Measurements from ENCODE around the gene RASA3.
"Not testable (repeated sequence)": the region's sequence is repeated elsewhere in the genome, so short reads cannot be mapped to it uniquely, and the experiment has no call there.

The RASA3 gene

DNA sequence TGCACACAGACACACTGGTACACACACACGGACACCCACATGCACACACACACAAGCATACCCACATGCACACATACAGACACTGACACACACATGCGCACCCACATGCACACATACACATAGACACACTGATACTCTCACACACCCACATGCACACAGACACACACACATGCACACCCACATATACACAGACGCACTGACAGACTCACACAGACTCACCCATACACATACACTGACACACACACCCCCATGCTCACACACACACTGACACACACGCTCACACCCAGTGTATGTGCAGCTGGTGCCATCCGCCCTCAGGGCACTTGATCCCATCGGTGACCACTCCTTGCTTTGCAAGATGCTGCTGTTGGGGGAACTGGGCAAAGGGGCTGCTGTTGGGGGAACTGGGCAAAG, 9.7 kb upstream of the RASA3 start:
- no peak for DNase-seq (ENCODE audit: low spot score)

DNA sequence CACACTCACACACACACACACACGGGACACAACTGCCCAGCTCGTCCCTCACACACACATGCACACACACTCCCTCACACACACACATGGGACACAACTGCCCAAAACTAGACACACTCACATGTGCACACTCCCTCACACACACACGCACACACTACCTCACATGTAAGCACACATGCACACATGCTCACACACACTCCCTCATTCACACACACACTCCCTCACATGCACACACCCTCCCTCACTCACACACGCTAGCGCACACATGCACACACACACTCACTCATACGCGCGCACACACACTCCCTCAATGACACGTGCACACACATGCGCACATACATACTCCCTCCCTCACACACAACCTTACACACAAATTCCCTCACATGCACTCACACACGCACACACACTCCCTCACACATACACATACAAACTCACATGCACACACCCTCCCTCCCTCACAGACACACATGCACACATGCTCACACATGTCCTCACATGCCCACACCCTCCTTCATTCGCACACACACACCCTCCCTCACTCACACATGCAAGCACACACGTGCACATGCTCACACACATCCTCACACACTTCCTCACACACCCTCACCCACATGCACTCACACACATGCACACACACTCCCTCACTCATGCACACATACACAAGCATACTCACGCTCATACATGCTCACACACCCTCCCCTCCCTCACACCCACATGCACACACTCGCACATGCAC, 9.0 kb upstream of the RASA3 start:
- DNase-seq (ENCODE audit: low spot score): no peak

DNA sequence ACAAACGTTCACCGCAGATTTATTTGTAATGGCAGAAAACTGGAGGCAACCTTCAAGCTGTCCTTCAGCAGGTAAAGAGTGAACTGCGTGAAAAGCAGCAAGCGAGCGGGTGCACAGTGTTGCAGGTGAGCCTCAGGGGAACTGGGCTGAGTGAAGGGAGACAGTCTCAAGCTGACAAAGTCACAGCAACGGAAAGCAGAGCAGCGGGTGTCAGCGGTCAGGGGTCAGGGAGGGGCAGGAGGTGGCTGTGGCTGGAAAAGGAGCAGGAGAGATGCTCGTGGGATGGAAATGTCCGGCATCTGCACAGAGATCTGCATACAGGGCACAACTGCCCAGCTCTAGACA, 8.5 kb upstream of the RASA3 start:
- DNase-seq (ENCODE audit: low spot score): no peak

DNA sequence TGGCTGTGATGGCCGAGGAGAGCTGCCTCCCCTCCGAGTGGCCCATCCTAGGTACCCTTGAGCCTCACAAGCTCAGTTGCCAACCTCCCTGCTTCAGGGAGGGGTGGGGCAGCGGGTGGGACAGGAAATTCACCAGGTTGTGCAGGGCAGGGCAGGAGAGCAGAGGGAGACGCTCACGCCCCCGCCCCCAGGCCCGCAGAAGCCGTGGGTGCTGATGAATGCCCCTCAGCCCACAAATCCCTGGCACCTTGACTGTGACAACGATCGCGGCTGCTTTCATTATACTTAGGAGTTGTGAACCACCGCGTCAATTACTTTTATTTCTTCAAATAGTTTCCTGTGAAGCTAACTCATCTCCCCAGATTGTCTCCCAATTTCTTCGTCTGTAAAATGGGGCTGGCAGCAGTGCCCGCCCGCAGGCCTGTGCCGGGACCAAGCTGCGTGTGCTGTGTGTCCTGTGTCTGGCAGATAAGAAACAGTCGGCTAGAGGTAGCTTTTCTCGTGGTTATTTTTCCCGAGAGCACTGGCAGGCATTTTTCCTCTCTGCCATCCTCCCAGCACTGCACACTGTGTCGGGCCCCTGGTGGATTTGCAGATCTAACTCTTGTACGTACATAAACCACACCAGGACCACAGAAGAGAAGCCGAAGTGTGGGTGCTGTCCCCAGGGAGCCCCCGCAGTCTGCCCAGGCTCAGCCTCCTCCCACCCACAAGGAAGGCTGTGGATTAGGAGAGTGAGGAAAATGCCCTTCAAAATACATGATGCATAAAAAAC, 7.9 kb upstream of the RASA3 start:
- no peak for DNase-seq (ENCODE audit: low spot score)

DNA sequence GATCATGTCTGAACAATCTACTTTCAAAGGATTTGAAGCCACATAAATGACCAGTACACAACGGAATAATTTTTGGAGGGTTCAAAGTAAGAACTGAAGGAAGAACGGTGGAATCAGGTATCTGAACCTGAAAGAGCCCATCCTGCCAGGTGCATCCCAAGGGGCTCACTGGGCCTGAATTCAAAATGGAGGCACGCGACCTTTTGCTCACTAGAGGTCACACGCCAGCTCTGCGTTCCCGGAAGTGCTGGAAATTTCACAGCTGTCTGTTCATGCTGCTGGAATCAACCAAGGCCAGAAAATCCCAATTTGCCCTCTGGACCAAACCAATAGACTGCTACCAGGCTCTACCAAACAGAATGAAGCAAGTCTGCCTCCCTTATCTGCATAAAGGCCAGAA, 4.2 kb upstream of the RASA3 start:
- no peak for DNase-seq (ENCODE audit: low spot score)

DNA sequence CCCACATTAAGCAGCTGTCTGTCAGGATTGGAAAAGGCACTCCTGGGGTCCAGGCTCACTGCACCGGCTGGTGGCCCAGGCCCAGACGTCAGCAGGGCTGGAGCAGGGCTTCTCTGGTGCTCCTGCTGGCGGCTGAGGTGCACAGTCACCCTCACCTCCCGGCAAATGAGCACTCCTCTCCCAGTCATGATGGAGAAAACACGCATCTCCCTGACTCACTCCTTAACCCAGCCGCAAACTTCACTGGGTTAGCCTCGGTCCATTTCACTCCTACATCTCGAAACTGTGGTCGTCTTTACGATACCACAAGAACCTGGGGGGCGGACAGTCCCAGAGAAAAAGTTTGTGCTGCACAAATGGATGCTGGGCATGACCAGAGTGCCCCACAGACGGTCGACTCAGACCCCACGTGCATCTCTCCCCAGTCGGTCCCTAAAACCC, 3.3 kb upstream of the RASA3 start:
- no peak for DNase-seq (ENCODE audit: low spot score)

DNA sequence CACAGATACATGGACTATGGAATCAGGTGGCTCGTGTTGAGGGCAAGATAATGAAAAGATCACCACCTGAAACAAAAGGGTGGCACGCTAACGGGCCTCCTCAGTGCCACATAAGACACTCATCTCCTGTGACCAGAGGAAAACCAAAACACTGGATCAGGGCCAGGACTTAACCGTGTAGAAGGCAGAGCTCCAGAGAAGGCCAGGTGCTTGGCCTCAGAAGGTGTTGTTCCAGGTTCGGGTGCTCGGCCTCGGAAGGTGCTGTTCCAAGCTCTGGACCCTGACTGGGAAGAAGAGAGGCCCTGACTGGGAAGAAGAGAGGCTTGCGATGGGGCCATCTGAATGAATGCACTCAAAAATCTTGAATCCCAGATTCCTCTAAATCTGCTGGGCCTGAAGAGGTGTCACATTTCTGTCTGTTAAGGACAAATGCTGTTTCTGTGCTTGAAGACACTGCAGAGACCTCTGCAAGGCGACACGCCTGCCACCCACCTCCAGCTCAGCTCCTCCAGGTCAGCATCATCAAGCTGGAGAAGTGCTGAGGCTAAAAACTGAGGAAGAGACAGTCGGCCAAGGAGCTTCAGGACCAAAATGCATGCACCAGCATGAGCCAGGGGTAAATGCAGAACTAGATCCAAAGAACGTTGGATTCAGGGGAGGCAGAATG, 2.7 kb upstream of the RASA3 start:
- no peak for DNase-seq (ENCODE audit: low spot score)

DNA sequence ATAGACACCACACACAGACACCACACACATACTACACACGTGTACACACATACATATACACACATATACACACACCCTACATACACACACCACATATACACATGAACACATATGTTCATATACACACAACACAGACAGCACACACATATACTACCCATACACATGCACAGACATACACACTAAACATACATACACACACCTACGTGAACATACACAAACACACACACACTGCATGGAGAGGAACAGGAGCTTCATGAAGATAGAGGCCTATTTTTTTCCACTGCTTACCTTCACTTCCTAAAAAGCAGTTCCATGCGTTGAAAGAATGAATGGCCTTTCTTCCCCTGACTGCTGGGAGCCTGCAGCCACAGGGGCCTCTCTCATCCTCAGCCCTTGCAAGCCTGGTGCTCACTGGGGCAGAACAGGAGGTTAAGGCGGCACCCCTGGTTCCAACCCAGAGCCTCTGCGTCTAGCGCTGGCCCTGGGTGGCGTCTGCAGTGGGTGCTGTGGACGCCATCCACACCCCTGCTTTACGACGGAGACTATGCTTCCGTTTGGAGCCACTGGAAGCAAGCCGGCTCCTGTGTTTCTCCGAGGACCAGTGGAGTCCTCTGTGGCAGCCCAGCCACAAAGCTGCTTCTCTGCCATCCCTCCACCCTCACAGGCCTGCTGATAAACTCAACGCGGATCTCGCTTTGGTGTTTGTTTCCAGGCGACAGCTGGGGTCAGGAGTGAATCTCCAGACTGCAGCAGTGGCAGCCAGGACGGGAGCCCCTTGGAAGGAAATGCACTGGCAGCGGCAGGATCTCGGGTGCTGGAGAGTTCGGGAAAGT, 1.9 kb upstream of the RASA3 start:
- DNase-seq (ENCODE audit: low spot score): no peak

DNA sequence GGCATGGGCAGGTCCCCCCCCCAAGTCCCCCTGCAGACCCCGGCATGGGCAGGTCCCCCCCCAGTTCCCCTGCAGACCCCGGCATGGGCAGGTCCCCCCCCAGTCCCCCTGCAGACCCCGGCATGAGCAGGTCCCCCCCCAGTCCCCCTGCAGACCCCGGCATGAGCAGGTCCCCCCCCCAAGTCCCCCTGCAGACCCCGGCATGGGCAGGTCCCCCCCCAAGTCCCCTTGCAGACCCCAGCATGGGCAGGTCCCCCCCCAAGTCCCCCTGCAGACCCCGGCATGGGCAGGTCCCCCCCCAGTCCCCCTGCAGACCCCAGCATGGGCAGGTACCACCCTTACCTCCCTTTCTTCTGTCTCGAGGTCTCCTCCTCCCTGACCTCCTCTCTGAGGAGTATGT, 1.1 kb upstream of the RASA3 start:
- not testable (repeated sequence) for DNase-seq (ENCODE audit: low spot score)

DNA sequence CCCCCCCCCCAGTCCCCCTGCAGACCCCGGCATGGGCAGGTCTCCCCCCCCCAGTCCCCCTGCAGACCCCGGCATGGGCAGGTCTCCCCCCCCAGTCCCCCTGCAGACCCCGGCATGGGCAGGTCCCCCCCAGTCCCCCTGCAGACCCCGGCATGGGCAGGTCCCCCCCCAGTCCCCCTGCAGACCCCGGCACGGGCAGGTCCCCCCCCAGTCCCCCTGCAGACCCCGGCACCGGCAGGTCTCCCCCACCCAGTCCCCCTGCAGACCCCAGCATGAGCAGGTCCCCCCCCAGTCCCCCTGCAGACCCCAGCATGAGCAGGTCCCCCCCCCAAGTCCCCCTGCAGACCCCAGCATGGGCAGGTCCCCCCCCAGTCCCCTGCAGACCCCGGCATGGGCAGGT, 703 bp upstream of the RASA3 start:
- DNase-seq (ENCODE audit: low spot score): not testable (repeated sequence)

DNA sequence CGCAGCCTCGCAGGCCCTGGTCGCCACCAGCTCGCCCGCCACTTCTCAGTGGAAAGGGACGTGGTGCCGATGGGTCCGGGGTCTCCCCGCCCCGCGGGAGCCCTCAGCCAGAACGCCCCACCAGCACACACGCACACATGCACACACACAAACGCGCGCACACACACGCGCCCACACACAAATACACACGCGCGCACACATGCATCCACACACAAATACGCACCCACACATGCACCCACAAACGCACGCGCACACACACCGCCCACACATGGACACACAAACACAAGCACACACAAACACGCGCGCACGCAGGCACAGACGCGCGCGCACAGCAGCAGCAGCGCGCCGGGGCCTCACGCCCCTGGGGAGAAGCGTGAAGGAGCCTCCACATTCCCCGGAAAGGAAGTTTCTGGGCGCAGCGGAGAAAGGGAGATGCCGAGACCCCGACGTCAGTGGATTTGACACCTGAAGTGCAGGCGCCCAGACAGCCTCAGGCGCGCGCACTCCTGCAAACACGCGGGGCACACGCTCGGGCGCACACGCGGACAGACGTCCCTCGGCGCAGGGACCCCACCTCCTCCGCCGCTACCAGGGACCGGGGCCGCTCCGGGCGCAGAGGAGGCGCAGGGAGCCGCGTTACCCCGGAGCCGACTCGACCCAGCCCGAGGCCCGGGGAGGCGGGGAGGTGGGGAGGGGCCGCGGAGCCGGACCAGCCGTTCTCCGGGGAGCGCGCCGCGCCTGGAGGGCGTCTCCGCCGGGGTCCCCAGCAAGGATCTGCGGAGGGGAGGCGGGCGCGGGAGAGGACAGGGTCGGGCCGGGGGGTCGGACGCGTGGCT, 622 bp downstream of the RASA3 start:
- DNase-seq (ENCODE audit: low spot score): no peak

DNA sequence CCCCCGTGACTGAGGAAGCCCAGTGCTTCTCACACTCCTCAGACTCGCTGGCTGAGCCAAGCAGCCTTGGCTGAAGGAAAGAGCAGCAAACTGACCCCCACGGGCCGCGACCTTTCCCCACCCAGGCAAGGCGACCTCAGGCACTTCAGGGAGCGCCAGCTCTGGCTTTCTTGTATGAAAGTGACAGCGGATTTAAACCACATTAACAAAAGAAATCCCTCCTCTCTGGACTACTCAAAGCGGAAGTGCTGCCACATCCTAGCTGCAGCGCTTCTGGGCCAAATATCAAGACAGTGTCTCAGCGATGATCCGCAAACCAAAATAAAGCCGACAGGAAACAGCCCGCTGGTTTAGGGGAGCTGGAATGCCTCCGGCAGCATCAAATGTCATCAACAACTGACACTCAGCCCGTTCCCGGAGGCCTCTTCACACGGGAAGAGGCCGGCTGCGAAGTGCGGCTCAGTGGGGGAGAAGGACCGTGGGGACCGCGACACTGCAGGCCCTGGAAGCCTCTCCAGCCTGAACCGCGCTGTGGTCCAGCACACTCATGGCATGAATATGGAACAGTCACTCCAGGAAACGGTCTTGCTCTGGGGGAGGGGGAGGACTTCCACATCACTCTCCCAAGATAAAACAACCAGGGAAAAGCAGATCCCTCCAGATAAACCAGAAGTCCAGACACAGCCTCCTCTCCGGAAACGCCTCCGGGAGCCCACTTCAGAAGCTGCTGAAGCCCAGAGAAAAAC, 1.4 kb downstream of the RASA3 start:
- DNase-seq (ENCODE audit: low spot score): peak; percentile 94

DNA sequence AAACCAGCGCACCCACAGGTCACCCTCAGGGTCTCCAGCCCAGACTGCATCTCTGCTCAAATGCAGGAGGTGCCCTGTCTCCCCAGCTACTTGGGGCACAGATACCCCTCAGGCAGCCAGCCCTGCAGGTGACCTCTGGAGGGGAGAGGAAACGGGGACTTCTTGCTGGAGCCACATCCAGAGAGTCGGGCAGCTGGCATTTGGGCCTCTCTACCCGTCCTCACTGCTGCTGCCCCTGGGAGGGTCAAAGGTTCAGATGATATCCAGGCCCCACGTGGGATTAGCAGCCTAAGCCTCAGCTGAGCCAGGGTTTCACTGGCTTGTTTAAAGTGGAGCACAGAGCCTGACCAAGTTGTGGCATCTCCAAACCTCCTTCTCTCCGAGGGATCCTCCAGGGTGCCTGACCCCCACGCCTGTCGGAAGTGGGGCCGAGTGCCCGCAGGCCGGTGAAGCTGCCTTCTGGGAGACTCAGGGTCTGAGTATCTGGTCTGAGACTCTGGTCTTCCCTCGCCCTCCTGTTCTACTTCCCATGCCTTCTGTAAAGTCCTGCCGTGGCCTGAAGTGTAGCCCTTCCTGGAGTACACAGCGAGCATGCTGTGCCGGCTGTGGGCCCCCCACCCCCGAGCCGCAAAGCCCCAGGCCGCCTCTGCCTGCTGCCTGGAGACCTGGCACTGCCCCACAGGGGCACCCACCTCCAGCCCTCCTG, 2.1 kb downstream of the RASA3 start:
- no peak for DNase-seq (ENCODE audit: low spot score)

DNA sequence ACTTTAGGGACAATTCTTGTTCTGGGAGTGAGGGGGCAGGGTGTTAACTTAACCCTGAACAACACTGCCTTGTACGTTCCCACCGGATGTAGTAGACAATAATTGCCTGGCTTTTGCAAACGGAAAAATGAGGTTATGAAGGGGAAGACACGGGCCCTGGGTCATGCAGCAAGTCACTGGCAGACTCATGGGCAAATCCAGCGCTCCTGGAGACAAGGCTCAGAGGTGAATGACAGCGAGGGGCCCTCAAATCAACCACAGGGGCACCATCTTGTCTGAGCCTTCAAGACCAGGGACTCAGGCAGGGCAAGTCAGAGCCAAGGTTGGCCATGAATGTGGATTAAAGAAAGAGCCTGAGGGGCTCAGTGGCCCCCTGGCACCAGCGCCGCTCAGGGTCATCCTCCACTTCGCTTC, 2.8 kb downstream of the RASA3 start:
- DNase-seq (ENCODE audit: low spot score): peak; percentile 71

DNA sequence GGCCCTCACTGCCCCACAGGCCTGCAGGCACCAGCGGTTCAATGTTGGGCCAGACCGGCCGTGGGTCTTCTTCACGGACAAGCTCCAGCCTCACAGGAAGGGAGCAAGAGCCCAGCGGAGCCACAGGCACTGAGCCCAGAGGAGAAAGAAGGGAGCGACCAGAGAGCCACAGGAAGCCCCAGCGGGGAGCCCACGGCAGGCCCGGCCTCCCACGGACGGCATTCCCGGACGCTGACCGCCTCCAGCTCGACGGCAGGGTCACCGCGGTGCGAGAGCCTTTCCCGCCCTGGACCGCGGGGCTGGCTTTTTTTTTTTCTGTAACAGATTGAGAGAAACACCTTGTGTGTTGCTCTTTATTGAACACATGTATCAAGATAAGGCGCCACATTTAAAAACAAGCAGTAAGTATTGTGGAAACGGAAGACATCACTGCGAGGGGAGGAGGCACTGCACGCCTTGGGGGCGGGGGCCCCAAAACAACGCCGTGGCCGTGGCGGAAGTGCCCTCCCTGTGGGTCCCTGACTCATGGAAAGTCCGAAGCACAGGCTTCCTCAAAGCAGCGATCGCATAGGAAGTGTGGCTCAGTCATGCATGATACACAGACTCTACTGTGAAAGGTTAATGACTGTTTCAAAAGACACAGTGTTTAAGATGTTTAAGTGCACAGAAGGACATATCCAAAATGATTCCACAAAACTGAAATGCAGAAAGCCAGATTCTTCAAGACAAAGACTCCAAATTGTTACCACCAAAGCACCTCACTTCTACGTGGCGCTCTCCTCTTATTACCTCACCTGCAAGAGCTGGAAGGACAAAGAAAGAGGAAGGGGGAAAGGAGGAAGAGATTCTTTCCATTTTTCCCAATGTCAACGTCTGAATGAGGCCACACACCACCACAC, 3.5 kb downstream of the RASA3 start:
- DNase-seq (ENCODE audit: low spot score): peak; percentile 93

DNA sequence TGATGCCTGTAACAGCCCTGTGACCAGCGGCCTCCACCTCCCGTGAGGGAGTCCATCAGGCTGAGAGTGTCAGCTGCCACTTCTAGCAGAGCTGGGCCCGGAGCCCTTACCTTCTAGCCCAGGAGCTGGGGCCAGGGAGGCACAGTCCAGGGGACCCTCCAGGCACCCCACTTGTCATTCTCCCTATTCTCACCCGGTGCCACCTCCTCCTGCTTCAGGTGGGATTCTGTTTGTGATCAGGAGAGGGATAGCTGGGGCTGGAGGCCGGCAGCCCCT, 4.1 kb downstream of the RASA3 start:
- no peak for DNase-seq (ENCODE audit: low spot score)

DNA sequence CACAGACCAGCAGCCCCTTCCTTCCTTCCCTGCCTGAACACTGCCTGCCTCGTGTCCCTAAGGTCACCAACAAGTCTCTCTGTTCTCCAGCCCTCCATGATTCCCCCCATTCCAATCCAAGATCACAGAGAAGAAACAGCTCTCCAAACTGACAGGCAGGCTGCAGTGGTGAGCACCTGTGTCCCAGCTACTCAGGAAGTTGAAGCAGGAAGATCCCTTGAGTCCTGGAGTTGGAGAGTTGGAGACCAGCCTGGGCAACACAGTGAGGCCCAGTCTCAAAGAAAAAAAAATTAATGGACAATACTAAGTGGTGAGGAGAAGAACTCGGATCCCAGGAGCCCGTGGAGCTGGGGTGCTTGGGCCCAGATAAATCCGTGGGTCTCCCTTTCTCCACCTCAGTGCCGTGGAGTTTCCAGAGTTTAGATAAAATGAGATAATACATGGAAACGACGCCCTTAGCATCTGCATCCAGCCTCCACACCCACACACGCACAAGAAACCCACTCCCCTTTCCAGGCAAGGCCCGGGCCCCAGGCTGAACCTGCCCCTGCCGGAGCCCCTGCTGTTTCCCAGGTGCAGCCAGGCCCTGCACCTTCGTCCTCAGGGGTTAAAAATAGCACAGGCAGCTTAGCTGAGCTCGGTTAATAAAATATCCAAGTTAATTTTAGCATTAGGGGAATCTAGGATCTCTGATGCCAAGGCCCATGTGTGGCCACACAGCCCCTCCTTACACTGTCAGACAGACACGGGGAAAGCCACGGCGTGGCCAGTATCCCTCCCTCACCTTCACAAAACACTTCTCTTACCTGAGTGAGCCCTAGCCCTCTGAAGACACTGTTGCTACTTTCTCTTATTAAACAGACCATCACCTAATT, 4.7 kb downstream of the RASA3 start:
- DNase-seq (ENCODE audit: low spot score): no peak

DNA sequence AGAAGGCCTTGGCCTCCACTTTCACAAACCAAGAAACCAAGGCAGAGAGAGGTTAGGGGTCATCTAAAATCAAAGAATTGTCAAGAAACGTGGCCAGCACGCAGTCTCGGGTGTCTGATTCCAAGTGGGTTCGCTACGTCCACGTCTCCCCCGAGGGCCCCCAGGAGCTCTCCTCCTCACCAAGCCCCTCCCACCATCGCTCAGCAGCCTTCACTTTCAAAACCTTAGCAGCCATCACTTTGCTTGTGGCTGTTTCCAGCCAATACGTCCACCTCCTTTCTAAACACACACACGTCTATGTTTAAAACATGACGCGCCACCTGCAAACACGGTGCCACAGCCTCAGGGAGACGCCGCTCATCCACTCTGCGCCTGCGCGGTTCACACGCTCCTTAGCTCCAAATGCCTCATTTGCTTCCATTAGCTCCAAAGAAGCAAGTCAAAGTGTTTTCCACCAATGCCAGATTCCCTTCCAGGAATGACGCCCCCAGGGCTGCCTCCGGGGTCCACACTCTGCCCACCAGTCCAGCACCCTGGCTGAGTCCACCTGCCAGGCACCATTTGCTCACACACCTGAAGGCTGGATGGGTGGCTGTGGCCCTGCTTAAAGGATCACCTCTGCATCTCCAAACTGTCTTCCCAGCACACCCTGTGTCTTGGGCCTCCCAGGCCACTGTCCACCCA, 5.5 kb downstream of the RASA3 start:
- no peak for DNase-seq (ENCODE audit: low spot score)

All from kidney capillary endothelial cell (primary cell).